Testis (tissue), 3 donors: ENCODE results near the gene IFI30. TPM values are rescaled to one million over a fixed set of nuclear protein-coding genes. Genes with fewer than 3 reads are reported as not detected.

Experiments used
- DNase-seq: peaks from one replicate; pipeline ENCODE4 v3.0.0-alpha.2; 2019
- H3K27ac ChIP-seq, 2 donors: fragments of 200-600 bp; sonication (generic); one replicate each; pipeline ENCODE4 v1.5.1; 2019
- H3K27me3 ChIP-seq: fragments of 200-600 bp; sonication (generic); one replicate; pipeline ENCODE4 v1.5.1; 2019
- H3K36me3 ChIP-seq: fragments of 200-600 bp; sonication (generic); one replicate; pipeline ENCODE4 v1.5.1; 2017; ENCODE audit warnings: low read depth; ENCODE audit errors: missing control alignments
- H3K4me1 ChIP-seq: fragments of 200-600 bp; sonication (generic); one replicate; pipeline ENCODE4 v1.5.1; 2019
- H3K4me3 ChIP-seq, 2 donors: fragments of 200-600 bp; sonication (generic); one replicate each; pipeline ENCODE4 v1.5.1; 2017 to 2019
- H3K9me3 ChIP-seq: fragments of 200-600 bp; sonication (generic); one replicate; pipeline ENCODE4 v1.5.1; 2017
- POLR2A ChIP-seq: fragments of 450-650 bp; IDR thresholded peaks from one replicate; pipeline ENCODE4 v1.6.1; 2017; ENCODE audit warnings: antibody characterized with exemption, mild to moderate bottlenecking, moderate library complexity
- WGBS, 2 donors: methylation state at CpG; one replicate each; pipeline ENCODE4 v1.1.5; 2018; 5-methylcytosine and 5-hydroxymethylcytosine counted together
- intact Hi-C: fragments of 100-400 bp; cut with DNase I; formaldehyde crosslinking; loops from one replicate; pipeline ENCODE4 v1.15.1; 2023; ENCODE audit warnings: low total_unique reads
- polyA plus RNA-seq: library from polyadenylated mRNA; stranded (reverse); fragments of 350-450 nt; fragmentation: Illumina TruSeq; extraction: RNeasy Lipid Tissue Mini Kit (QIAGEN cat#74804); gene quantifications from one replicate; pipeline ENCODE4 v1.2.3, GENCODE V29; 2014; ENCODE audit warnings: low read depth, low replicate concordance; ENCODE audit not compliant: insufficient read depth
- total RNA-seq, 2 donors: library from RNA; depleted of rRNA; stranded (reverse); fragments of >200 nt; gene quantifications; one replicate each; pipeline ENCODE4 v1.2.3, GENCODE V29; 2016
- TF ChIP-seq, protein P1 (sequence below), 3 experiments: fragments of 450-650 bp in 2 of 3; fragments of 200-600 bp in 1 of 3; sonication (generic) in 1 of 3; IDR thresholded peaks; one replicate each; pipeline ENCODE4 v1.5.1; 2016 to 2019; ENCODE audit warnings: antibody characterized with exemption in 3 of 3, mild to moderate bottlenecking in 2 of 3, moderate library complexity in 1 of 3

IFI30 gene
- total and polyA plus RNA-seq, 3 donors from 2014 or later, result 3.2 to 47.6 (median 7.4) TPM

DNA sequence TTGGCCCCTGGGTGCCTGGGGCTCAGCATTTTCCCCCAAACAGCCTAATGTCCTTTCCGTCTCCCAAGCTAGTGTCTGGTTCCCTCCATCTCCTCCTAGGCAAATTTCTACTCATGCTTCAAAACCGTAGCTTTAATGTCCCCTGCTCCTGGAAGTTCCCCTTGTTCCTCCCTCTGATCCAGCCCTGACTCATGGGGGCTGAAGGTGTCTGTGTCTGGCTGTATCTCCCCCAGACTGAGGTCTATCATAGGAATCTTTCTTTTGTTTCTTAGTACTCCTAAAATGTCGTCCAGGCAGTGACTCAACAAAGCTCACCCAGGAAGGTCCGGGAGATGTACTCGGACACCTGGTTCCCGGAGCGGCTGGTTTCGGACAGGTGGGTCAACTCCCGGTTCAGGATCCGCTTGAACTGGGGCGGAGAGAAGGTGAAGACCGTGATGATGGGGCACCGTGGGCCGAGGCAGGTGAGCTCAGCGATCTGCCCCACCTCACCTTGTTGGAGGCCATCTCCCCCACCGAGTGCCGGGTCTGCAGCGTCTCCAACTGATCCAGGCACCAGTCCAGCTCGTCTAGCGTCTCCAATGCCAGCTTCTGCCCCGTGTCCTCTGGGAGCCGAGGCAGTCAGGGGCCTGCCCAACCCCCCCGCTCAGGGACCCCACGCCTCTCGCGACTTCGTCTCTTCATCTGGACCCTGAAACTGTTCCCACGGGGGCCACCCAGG, 46.5 kb downstream of the IFI30 start:
- 57 to 59% methylated on average over 28 of the region's 28 CpGs for WGBS, 2 donors
- no peak for DNase-seq
- H3K27me3 ChIP-seq, result no peaks in the 10 kb centered on the region
- H3K4me1 ChIP-seq, result peaks cover 7% of the 10 kb centered on the region
- TF ChIP-seq, protein P1, sequence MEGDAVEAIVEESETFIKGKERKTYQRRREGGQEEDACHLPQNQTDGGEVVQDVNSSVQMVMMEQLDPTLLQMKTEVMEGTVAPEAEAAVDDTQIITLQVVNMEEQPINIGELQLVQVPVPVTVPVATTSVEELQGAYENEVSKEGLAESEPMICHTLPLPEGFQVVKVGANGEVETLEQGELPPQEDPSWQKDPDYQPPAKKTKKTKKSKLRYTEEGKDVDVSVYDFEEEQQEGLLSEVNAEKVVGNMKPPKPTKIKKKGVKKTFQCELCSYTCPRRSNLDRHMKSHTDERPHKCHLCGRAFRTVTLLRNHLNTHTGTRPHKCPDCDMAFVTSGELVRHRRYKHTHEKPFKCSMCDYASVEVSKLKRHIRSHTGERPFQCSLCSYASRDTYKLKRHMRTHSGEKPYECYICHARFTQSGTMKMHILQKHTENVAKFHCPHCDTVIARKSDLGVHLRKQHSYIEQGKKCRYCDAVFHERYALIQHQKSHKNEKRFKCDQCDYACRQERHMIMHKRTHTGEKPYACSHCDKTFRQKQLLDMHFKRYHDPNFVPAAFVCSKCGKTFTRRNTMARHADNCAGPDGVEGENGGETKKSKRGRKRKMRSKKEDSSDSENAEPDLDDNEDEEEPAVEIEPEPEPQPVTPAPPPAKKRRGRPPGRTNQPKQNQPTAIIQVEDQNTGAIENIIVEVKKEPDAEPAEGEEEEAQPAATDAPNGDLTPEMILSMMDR (IDR thresholded peaks at IDR 0.05), result no peak
- TF ChIP-seq POLR2A, result no peak
- no peaks in the 10 kb centered on the region for H3K9me3 ChIP-seq
- intact Hi-C loops, result no loop called here
- no peak overlapping the region for H3K27ac ChIP-seq
- no peaks in the 10 kb centered on the region for H3K36me3 ChIP-seq
- no peak overlapping the region for H3K4me3 ChIP-seq

DNA sequence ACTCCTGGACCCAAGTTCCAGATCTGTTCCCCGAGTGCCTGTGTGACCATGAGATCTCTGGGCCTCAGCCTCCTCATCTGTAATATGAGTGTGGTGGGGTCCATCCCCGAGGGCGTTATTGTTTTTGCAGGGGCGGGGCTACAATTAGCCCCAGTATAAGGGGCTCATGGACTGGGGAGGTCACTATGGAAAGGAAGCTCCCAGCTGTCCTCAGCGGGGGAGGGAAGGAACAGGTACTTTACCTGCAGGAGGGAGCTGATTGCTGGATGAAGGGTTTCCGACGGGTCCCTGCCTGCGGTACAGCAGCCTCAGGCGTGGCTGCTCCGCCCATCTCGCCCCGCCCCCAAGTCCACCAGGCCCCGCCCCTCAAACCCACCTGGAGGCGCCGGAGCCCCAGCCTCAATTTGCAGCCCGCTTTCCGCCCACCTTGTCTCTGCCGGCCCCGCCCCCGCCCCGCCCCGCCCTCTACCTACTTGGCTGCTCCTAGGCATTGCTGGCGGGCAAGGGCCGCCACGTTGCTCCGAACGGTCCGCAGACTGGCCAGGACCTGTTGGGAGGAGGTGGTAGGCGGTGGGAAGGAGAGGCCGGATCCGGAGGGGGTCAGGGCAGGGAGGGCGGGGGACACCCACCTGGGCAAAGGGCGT, 47.1 kb downstream of the IFI30 start:
- peaks cover 13% of the 10 kb centered on the region for H3K4me1 ChIP-seq
- no peaks in the 10 kb centered on the region for H3K9me3 ChIP-seq
- no peak overlapping the region for H3K27ac ChIP-seq
- WGBS, 2 donors, result 3 to 7% methylated on average over 13 to 32 of the region's 33 CpGs
- TF ChIP-seq, protein P1 (IDR thresholded peaks at IDR 0.05), result no peak
- no peak for TF ChIP-seq POLR2A
- intact Hi-C loops, result no loop called here
- H3K27me3 ChIP-seq, result no peaks in the 10 kb centered on the region
- DNase-seq, result no peak
- H3K36me3 ChIP-seq, result no peaks in the 10 kb centered on the region
- H3K4me3 ChIP-seq, result no peak overlapping the region

DNA sequence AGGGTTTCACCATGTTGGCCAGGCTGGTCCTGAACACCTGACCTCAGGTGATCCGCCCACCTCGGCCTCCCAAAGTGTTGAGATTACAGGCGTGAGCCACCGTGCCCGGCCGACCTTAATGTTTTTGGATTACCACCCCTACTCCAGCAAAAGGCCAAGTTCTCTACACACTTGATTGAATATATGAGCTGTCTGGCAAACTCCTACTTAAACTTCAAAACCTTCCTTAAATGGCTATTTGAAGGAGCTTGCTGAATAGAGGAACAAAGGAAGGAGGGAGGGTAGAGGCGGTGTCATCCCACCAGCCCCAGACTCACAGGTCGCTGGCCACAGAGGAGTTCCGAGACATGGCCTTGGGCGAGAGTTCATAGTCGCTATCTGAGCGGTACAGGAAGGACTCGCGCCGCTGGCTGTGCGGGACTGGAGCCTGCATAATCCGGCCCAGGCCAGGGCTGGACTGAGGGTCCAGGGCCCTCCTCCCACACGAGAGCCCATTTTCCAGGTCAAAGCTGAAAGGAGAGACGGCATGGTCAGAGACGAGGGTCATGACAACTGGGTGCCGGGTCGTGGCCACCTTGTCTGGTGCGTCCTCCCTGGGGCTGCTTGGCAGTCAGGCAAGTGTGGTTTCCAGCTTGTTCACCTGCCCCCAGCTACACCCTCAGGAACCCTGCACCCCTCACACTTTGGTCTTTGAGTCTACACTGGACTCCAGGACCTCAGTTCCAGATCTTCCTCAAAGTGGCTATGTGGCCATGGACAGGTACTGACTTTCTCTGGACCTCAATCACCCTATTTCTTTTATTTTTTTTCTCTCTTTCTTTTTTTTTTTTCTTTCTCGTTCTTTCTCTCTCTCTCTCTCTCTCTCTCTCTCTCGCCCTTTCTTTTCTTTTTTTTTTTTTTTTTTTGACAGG, 48.5 kb downstream of the IFI30 start:
- Histone ChIP-seq H3K36me3 (no peaks in the 10 kb centered on the region), H3K4me1 (peaks cover 20% of the 10 kb centered on the region), H3K27me3 (no peaks in the 10 kb centered on the region), H3K27ac (no peak overlapping the region), H3K4me3 (no peak overlapping the region), H3K9me3 (no peaks in the 10 kb centered on the region)
- TF ChIP-seq, protein P1 (IDR thresholded peaks at IDR 0.05), result no peak
- TF ChIP-seq POLR2A, result no peak
- intact Hi-C loops, result no loop called here
- no peak for DNase-seq
- WGBS, 2 donors, result 75 to 79% methylated on average over 14 to 25 of the region's 25 CpGs

DNA sequence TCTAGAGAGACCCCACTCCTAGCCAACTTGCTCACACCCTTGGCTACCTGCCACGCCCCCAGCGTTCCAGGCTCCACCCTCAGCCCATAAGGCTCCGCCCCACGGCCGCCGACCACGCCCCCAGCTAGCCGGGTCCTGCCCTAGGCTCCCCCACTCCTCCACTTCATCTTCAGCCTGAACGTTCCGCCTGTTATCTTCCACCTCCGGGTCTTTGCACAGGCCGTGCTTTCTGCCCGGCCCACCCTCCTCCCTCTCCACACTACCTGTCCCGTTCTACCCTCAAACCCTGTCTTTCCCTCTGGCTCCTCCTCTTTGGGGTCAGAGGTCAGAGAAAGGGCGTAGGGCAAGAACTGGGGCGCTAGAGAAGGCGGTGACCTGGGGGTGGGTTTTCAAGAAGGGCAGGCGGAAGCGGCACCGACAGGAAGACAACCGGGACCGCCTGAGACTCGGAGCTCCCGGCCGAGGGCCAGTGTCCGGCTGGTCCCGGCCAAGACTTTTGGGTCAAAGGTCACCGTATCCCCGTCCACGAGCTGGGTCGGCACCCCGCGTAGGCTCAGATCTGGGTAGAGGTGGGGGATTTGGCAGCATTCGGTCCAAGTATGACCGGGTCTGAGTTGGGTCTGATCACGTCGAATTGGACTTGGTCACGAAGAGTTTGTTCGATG, 50.4 kb downstream of the IFI30 start:
- DNase-seq, result peak; percentile 82
- Histone ChIP-seq H3K36me3 (no peaks in the 10 kb centered on the region), H3K27ac (peak overlapping the region; percentile 65 to 86), H3K9me3 (no peaks in the 10 kb centered on the region), H3K4me3 (peak overlapping the region; percentile 27 to 61), H3K4me1 (peaks cover 20% of the 10 kb centered on the region), H3K27me3 (no peaks in the 10 kb centered on the region)
- no peak for TF ChIP-seq POLR2A
- TF ChIP-seq, protein P1 (IDR thresholded peaks at IDR 0.05), result no peak
- WGBS, 2 donors, result 1 to 3% methylated on average over 35 to 39 of the region's 39 CpGs
- intact Hi-C loops, result no loop called here
